GM23338 (cell line): ENCODE measurements around the gene CADPS2.

Experiments
- CTCF ChIP-seq, 2 experiments: fragments of 200-600 bp in 1 of 2; sonication (generic) in 1 of 2; conservative IDR thresholded peaks; 2 replicates each; pipeline versions ENCODE4 v1.5.1 to v1.6.1; 2016 to 2017; ENCODE audit warnings: antibody characterized with exemption in 2 of 2, low read depth in 2 of 2, mild to moderate bottlenecking in 2 of 2, moderate library complexity in 1 of 2
- EZH2 ChIP-seq: fragments of 200-600 bp; sonication (generic); IDR thresholded peaks from one replicate; pipeline ENCODE4 v1.8.0; 2017; ENCODE audit warnings: antibody characterized with exemption, mild to moderate bottlenecking, low read depth; ENCODE audit not compliant: unreplicated experiment
- EZH2phosphoT487 ChIP-seq: fragments of 200-600 bp; sonication (generic); IDR thresholded peaks from one replicate; pipeline ENCODE4 v1.8.1; 2018; ENCODE audit warnings: antibody characterized with exemption; ENCODE audit not compliant: unreplicated experiment
- REST ChIP-seq: IDR thresholded peaks from one replicate; pipeline ENCODE4 v1.6.1; 2018; ENCODE audit warnings: antibody characterized with exemption; ENCODE audit not compliant: unreplicated experiment

GRCh38 chr7:122790132-122790531 lies 96.1 kb downstream of the CADPS2 start:
- no peak for TF ChIP-seq CTCF (conservative IDR thresholded peaks at IDR 0.05; ENCODE audit: low read depth in 2 of 2)
- TF ChIP-seq EZH2phosphoT487: no peak
- no peak for TF ChIP-seq REST
- no peak for TF ChIP-seq EZH2
